Thoracic aorta (tissue), 2 donors: ENCODE measurements around the gene ANKRD16. TPM values are rescaled to one million over a fixed set of nuclear protein-coding genes. Genes with fewer than 3 reads are reported as not detected.
A peak's percentile ranks its signal among the peaks of the same experiment; 100 is the strongest.

Experiments
- ATAC-seq: fragments of 150-250 bp; one replicate; pipeline ENCODE4 v1.8.0; 2017; ENCODE audit warnings: low read depth; ENCODE audit not compliant: insufficient number of reproducible peaks, low FRiP score
- DNase-seq: peaks from one replicate; pipeline ENCODE4 v3.0.0-alpha.2; 2020; ENCODE audit warnings: low spot score
- H3K27ac ChIP-seq, 2 donors: fragments of 200-600 bp; sonication (generic); 1 replicate in 1 of 2; 2 replicates in 1 of 2; pipeline ENCODE4 v1.5.1; 2016; ENCODE audit warnings: mild to moderate bottlenecking in 2 of 2, moderate library complexity in 2 of 2
- H3K27me3 ChIP-seq: fragments of 200-600 bp; sonication (generic); replicated peaks from 2 replicates; pipeline ENCODE4 v1.6.0; 2016; ENCODE audit warnings: mild to moderate bottlenecking; ENCODE audit not compliant: insufficient read depth
- H3K36me3 ChIP-seq: fragments of 200-600 bp; sonication (generic); one replicate; pipeline ENCODE4 v1.5.1; 2016
- H3K4me1 ChIP-seq, 2 donors: fragments of 200-600 bp; sonication (generic); 1 replicate in 1 of 2; 2 replicates in 1 of 2; pipeline versions ENCODE4 v1.5.1 to v1.6.0; 2016; ENCODE audit warnings: low read depth in 2 of 2, mild to moderate bottlenecking in 1 of 2; ENCODE audit not compliant: control insufficient read depth in 1 of 2
- H3K4me3 ChIP-seq: fragments of 200-600 bp; sonication (generic); 2 replicates; pipeline ENCODE4 v1.5.1; 2016; ENCODE audit warnings: mild to moderate bottlenecking
- H3K9me3 ChIP-seq: fragments of 200-600 bp; sonication (generic); 2 replicates; pipeline ENCODE4 v1.5.1; 2016
- CTCF ChIP-seq: fragments of 200-600 bp; sonication (generic); IDR thresholded peaks from one replicate; pipeline ENCODE4 v1.5.1; 2019; ENCODE audit warnings: antibody characterized with exemption
- total RNA-seq, 2 donors: library from RNA; depleted of rRNA; stranded (reverse); fragments of >200 nt; gene quantifications; one replicate each; pipeline versions ENCODE4 v1.1.0 to v1.2.3, GENCODE V29; 2016

ANKRD16 gene
- total RNA-seq, 2 donors from 2014 or later: 10.4 to 15.0 TPM

- DNase-seq (no peak), ATAC-seq (no peak)
- no peaks in the 10 kb centered on the region for H3K9me3 ChIP-seq
- H3K27ac ChIP-seq: no peak overlapping the region
- peaks cover 3 to 14% of the 10 kb centered on the region in 2 donors for H3K4me1 ChIP-seq
- no peaks in the 10 kb centered on the region for H3K36me3 ChIP-seq
- TF ChIP-seq CTCF: no peak
- no peak overlapping the region for H3K4me3 ChIP-seq
- H3K27me3 ChIP-seq: no peaks in the 10 kb centered on the region
These were observed 70.8 kb downstream of the ANKRD16 start for GRCh38 chr10:5818894-5819293.

GRCh38 chr10:5818048-5818331 lies 71.7 kb downstream of the ANKRD16 start:
- ATAC-seq (no peak), DNase-seq (no peak)
- Histone ChIP-seq H3K36me3 (no peaks in the 10 kb centered on the region), H3K27ac (no peak overlapping the region), H3K4me3 (no peak overlapping the region), H3K27me3 (no peaks in the 10 kb centered on the region), H3K9me3 (no peaks in the 10 kb centered on the region), H3K4me1 (peaks cover 3 to 16% of the 10 kb centered on the region in 2 donors)
- no peak for TF ChIP-seq CTCF

- H3K4me3 ChIP-seq: no peak overlapping the region
- H3K27ac ChIP-seq: no peak overlapping the region
- H3K27me3 ChIP-seq: no peaks in the 10 kb centered on the region
- H3K36me3 ChIP-seq: no peaks in the 10 kb centered on the region
- no peak for DNase-seq
- peaks cover 3 to 16% of the 10 kb centered on the region in 2 donors for H3K4me1 ChIP-seq
- no peaks in the 10 kb centered on the region for H3K9me3 ChIP-seq
- no peak for ATAC-seq
- no peak for TF ChIP-seq CTCF
These were observed 72.2 kb downstream of the ANKRD16 start for GRCh38 chr10:5817322-5818047.

- Histone ChIP-seq H3K27ac (no peak overlapping the region), H3K36me3 (no peaks in the 10 kb centered on the region), H3K9me3 (no peaks in the 10 kb centered on the region), H3K27me3 (no peaks in the 10 kb centered on the region), H3K4me3 (no peak overlapping the region), H3K4me1 (peaks cover 12 to 27% of the 10 kb centered on the region in 2 donors)
- TF ChIP-seq CTCF: no peak
- ATAC-seq (no peak), DNase-seq (no peak)
These were observed 73.5 kb downstream of the ANKRD16 start for GRCh38 chr10:5816170-5816569.

- Histone ChIP-seq H3K9me3 (no peaks in the 10 kb centered on the region), H3K4me3 (peak overlapping the region; percentile 99), H3K27ac (peak overlapping the region; percentile 92 to 99), H3K4me1 (peaks cover 28 to 45% of the 10 kb centered on the region in 2 donors), H3K27me3 (no peaks in the 10 kb centered on the region), H3K36me3 (no peaks in the 10 kb centered on the region)
- DNase-seq: no peak
- ATAC-seq: no peak
- no peak for TF ChIP-seq CTCF
These were observed 75.3 kb downstream of the ANKRD16 start for GRCh38 chr10:5814110-5815107.
